ENCODE results near the gene C10orf90. TPM values are rescaled to one million over a fixed set of nuclear protein-coding genes. Genes with fewer than 3 reads are reported as not detected.
A peak's percentile ranks its signal among the peaks of the same experiment; 100 is the strongest.

Gene C10orf90
- total and polyA plus RNA-seq, 4 donors = not detected

DNA sequence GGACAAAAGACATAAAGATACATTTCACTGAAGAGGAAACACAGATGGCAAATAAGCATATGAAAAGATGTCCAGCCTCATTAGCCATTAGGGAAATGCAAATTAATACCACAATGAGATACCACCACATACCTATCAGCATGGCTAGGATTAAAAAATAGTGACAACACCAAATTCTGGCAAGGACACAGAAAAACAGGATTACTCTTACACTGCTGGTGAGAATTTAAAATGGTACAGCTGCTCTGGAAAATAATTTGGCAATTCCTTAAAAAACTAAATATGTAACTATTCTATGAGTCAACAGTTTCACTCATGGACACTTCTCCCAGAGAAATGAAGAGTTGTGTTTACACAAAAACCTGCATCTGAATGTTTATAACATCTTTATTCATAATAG lies 121.1 kb downstream of the C10orf90 start:
- DNase-seq (peak in 2 of 3 donors; percentile 17 to 49), ATAC-seq (ENCODE audit: insufficient read depth, low FRiP score) (no peak)
- Histone ChIP-seq H3K9me3 (ENCODE audit: control insufficient read depth in 4 of 4, insufficient read depth in 3 of 4, low read length in 3 of 4) (no peaks in the 10 kb centered on the region), H3K27me3 (ENCODE audit: control insufficient read depth in 3 of 3, insufficient read depth in 3 of 3, low read length in 2 of 3) (peaks cover 0 to 8% (median 0%) of the 10 kb centered on the region in 3 donors), H3K9ac (ENCODE audit: insufficient read depth in 1 of 2, low read length in 2 of 2) (no peak overlapping the region), H3K4me3 (no peak overlapping the region), H3K27ac (ENCODE audit: low read depth in 1 of 2, low read length in 1 of 2) (no peak overlapping the region), H3K4me1 (ENCODE audit: control insufficient read depth in 5 of 5, insufficient read depth in 5 of 5, low read length in 5 of 5) (peaks cover 0 to 3% (median 0%) of the 10 kb centered on the region in 5 donors), H3K36me3 (ENCODE audit: control insufficient read depth in 4 of 4, insufficient read depth in 4 of 4, low read length in 4 of 4) (no peaks in the 10 kb centered on the region)
- TF ChIP-seq, protein P1, sequence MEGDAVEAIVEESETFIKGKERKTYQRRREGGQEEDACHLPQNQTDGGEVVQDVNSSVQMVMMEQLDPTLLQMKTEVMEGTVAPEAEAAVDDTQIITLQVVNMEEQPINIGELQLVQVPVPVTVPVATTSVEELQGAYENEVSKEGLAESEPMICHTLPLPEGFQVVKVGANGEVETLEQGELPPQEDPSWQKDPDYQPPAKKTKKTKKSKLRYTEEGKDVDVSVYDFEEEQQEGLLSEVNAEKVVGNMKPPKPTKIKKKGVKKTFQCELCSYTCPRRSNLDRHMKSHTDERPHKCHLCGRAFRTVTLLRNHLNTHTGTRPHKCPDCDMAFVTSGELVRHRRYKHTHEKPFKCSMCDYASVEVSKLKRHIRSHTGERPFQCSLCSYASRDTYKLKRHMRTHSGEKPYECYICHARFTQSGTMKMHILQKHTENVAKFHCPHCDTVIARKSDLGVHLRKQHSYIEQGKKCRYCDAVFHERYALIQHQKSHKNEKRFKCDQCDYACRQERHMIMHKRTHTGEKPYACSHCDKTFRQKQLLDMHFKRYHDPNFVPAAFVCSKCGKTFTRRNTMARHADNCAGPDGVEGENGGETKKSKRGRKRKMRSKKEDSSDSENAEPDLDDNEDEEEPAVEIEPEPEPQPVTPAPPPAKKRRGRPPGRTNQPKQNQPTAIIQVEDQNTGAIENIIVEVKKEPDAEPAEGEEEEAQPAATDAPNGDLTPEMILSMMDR (IDR thresholded peaks at IDR 0.05; ENCODE audit: control extremely low read depth, extremely low read depth) = no peak

DNA sequence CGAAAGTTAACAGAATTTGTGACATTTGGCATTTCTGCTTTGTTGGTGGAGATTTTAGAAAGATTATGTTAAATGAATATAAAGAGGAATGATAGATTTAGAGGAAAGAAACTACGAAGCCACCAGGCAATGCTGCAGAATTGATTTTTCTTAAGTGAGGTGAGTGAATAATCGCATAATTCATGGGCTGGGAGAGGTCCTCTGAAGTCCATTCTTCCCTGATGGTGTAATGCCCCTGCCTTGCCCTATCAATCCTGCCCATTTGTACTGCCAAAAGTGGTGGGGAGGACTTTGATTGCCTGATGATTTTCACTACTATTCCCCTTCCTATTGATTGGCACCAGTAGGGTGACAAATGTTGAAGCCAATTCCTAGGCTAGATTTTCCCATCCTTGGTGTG lies 125.9 kb downstream of the C10orf90 start:
- Histone ChIP-seq H3K4me1 (ENCODE audit: control insufficient read depth in 5 of 5, insufficient read depth in 5 of 5, low read length in 5 of 5) (peaks cover 0 to 3% (median 0%) of the 10 kb centered on the region in 5 donors), H3K9ac (ENCODE audit: insufficient read depth in 1 of 2, low read length in 2 of 2) (no peak overlapping the region), H3K27me3 (ENCODE audit: control insufficient read depth in 3 of 3, insufficient read depth in 3 of 3, low read length in 2 of 3) (peaks cover 0 to 2% (median 0%) of the 10 kb centered on the region in 3 donors), H3K9me3 (ENCODE audit: control insufficient read depth in 4 of 4, insufficient read depth in 3 of 4, low read length in 3 of 4) (no peaks in the 10 kb centered on the region), H3K27ac (ENCODE audit: low read depth in 1 of 2, low read length in 1 of 2) (no peak overlapping the region), H3K4me3 (no peak overlapping the region), H3K36me3 (ENCODE audit: control insufficient read depth in 4 of 4, insufficient read depth in 4 of 4, low read length in 4 of 4) (no peaks in the 10 kb centered on the region)
- no peak for ATAC-seq (ENCODE audit: insufficient read depth, low FRiP score)
- TF ChIP-seq, protein P1 (IDR thresholded peaks at IDR 0.05; ENCODE audit: control extremely low read depth, extremely low read depth) = no peak
- 66 to 69% methylated on average over 3 of the region's 3 CpGs for WGBS, 2 donors
- no peak for DNase-seq

DNA sequence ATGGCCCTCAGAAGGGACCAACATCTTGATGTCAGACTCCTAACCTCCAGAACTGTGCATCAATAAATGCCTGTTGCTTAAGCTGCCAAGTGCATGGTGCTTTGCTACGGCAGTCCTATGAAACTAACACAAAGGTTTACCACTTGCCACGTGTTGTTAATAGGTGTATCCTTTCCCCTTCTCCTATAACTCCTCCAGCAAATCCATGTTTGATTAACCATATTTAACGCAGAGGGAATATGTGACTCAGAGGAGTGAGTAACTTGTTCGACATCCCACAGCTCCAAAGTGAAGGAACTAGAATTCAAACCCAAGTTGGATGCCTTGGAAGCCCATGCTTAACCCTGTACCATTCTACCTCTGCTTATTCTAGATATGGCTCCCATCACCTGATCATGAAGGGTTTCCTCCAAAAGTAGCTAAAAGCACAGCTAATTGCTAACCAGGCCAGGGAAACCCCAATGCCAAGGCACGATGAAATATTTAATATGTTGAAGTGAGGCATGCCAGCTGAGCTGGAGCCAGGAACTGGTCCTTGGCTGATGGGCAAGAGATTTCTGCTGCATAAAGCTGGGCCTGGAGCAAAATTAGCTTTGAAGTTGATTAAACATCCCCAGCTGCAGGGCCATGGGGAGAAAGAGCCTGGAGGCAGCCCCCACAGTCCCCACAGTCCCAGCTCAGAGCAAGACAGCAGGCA lies 131.9 kb downstream of the C10orf90 start:
- H3K4me1 ChIP-seq (ENCODE audit: control insufficient read depth in 5 of 5, insufficient read depth in 5 of 5, low read length in 5 of 5) = no peaks in the 10 kb centered on the region
- H3K9ac ChIP-seq (ENCODE audit: insufficient read depth in 1 of 2, low read length in 2 of 2) = no peak overlapping the region
- no peak overlapping the region for H3K4me3 ChIP-seq
- H3K27me3 ChIP-seq (ENCODE audit: control insufficient read depth in 3 of 3, insufficient read depth in 3 of 3, low read length in 2 of 3) = no peaks in the 10 kb centered on the region
- 83 to 87% methylated on average over 5 of the region's 5 CpGs for WGBS, 2 donors
- no peak for ATAC-seq (ENCODE audit: insufficient read depth, low FRiP score)
- no peak for DNase-seq
- TF ChIP-seq, protein P1 (IDR thresholded peaks at IDR 0.05; ENCODE audit: control extremely low read depth, extremely low read depth) = no peak
- no peak overlapping the region for H3K27ac ChIP-seq (ENCODE audit: low read depth in 1 of 2, low read length in 1 of 2)
- no peaks in the 10 kb centered on the region for H3K36me3 ChIP-seq (ENCODE audit: control insufficient read depth in 4 of 4, insufficient read depth in 4 of 4, low read length in 4 of 4)
- H3K9me3 ChIP-seq (ENCODE audit: control insufficient read depth in 4 of 4, insufficient read depth in 3 of 4, low read length in 3 of 4) = no peaks in the 10 kb centered on the region

DNA sequence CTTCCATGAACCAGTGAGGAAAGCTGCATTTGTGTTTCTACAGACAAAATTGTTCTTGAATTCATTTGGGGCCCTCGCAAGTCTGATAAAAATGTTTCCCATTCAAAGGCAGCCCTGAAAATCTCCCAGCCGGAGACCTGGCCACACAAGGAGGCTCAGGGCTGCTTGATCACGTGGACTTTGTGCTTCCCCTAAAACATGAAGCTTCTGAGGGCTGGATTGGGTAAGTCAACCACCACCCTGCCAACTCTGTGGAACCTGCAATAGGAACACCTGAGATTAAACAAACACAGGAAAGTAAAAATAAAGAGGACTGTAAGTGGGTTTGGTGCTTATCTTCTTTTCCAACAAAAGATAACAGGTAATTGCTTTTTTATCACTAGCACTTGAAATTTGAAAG lies 133.8 kb downstream of the C10orf90 start:
- H3K27ac ChIP-seq (ENCODE audit: low read depth in 1 of 2, low read length in 1 of 2) = no peak overlapping the region
- no peak overlapping the region for H3K9ac ChIP-seq (ENCODE audit: insufficient read depth in 1 of 2, low read length in 2 of 2)
- H3K27me3 ChIP-seq (ENCODE audit: control insufficient read depth in 3 of 3, insufficient read depth in 3 of 3, low read length in 2 of 3) = peaks cover 0 to 2% (median 0%) of the 10 kb centered on the region in 3 donors
- H3K4me1 ChIP-seq (ENCODE audit: control insufficient read depth in 5 of 5, insufficient read depth in 5 of 5, low read length in 5 of 5) = no peaks in the 10 kb centered on the region
- no peaks in the 10 kb centered on the region for H3K36me3 ChIP-seq (ENCODE audit: control insufficient read depth in 4 of 4, insufficient read depth in 4 of 4, low read length in 4 of 4)
- ATAC-seq (ENCODE audit: insufficient read depth, low FRiP score) = no peak
- no peaks in the 10 kb centered on the region for H3K9me3 ChIP-seq (ENCODE audit: control insufficient read depth in 4 of 4, insufficient read depth in 3 of 4, low read length in 3 of 4)
- 65 to 83% methylated on average over 3 of the region's 3 CpGs for WGBS, 2 donors
- H3K4me3 ChIP-seq = no peak overlapping the region
- peak in 1 of 3 donors; percentile 40 for DNase-seq
- TF ChIP-seq, protein P1 (IDR thresholded peaks at IDR 0.05; ENCODE audit: control extremely low read depth, extremely low read depth) = no peak

Data from lung (tissue), 12 donors.